Prostate gland (tissue), 2 donors: Measurements from ENCODE around the gene OLFM1. TPM values are rescaled to one million over a fixed set of nuclear protein-coding genes. Genes with fewer than 3 reads are reported as not detected.

Experiments
- DNase-seq: peaks from one replicate; pipeline ENCODE4 v3.0.0-alpha.2; 2019; ENCODE audit warnings: low spot score
- H3K27ac ChIP-seq, 2 donors: fragments of 200-600 bp; sonication (generic); 2 replicates each; pipeline ENCODE4 v1.5.1; 2017 to 2019
- H3K27me3 ChIP-seq: fragments of 200-600 bp; sonication (generic); replicated peaks from 2 replicates; pipeline ENCODE4 v1.5.1; 2019; ENCODE audit not compliant: insufficient read depth
- H3K36me3 ChIP-seq, 2 donors: fragments of 200-600 bp; sonication (generic); 1 replicate in 1 of 2; 2 replicates in 1 of 2; pipeline versions ENCODE4 v1.5.1 to v1.8.1; 2017 to 2019
- H3K4me1 ChIP-seq: fragments of 200-600 bp; sonication (generic); replicated peaks from 2 replicates; pipeline ENCODE4 v1.5.1; 2019
- H3K4me3 ChIP-seq, 2 donors: fragments of 200-600 bp; sonication (generic); 2 replicates each; pipeline ENCODE4 v1.5.1; 2017 to 2019
- H3K9me3 ChIP-seq: fragments of 200-600 bp; sonication (generic); 2 replicates; pipeline ENCODE4 v1.5.1; 2017
- POLR2A ChIP-seq: fragments of 450-650 bp; IDR thresholded peaks from one replicate; pipeline ENCODE4 v1.6.1; 2016; ENCODE audit warnings: antibody characterized with exemption, mild to moderate bottlenecking
- POLR2AphosphoS5 ChIP-seq: sonication (generic); formaldehyde crosslinking; IDR thresholded peaks from one replicate; pipeline ENCODE4 v1.6.1; 2017; ENCODE audit warnings: antibody characterized with exemption
- WGBS: methylation state at CpG from one replicate; pipeline ENCODE4 v1.1.5; 2018; 5-methylcytosine and 5-hydroxymethylcytosine counted together
- intact Hi-C: fragments of 100-400 bp; cut with DNase I; formaldehyde crosslinking; loops from one replicate; pipeline ENCODE4 v1.14.2; 2022
- total RNA-seq, 2 donors: library from RNA; depleted of rRNA; stranded (reverse); fragments of >200 nt; gene quantifications; one replicate each; pipeline ENCODE4 v1.1.0, GENCODE V29; 2016
- TF ChIP-seq, protein P1 (sequence below), 4 experiments: fragments of 200-600 bp in 2 of 4; fragments of 450-650 bp in 2 of 4; sonication (generic) in 2 of 4; IDR thresholded peaks; 1 replicate in 3 of 4; 2 replicates in 1 of 4; pipeline ENCODE4 v1.5.1; 2016 to 2019; ENCODE audit warnings: antibody characterized with exemption in 4 of 4, mild to moderate bottlenecking in 2 of 4, moderate library complexity in 2 of 4

OLFM1 gene
- total RNA-seq, 2 donors from 2014 or later: 11.7 to 23.3 TPM

- Histone ChIP-seq H3K9me3 (no peaks in the 10 kb centered on the region), H3K36me3 (no peaks in the 10 kb centered on the region), H3K4me3 (no peak overlapping the region), H3K4me1 (no peaks in the 10 kb centered on the region), H3K27me3 (no peaks in the 10 kb centered on the region), H3K27ac (no peak overlapping the region)
- TF ChIP-seq POLR2AphosphoS5 (no peak), POLR2A (no peak)
- TF ChIP-seq, protein P1, sequence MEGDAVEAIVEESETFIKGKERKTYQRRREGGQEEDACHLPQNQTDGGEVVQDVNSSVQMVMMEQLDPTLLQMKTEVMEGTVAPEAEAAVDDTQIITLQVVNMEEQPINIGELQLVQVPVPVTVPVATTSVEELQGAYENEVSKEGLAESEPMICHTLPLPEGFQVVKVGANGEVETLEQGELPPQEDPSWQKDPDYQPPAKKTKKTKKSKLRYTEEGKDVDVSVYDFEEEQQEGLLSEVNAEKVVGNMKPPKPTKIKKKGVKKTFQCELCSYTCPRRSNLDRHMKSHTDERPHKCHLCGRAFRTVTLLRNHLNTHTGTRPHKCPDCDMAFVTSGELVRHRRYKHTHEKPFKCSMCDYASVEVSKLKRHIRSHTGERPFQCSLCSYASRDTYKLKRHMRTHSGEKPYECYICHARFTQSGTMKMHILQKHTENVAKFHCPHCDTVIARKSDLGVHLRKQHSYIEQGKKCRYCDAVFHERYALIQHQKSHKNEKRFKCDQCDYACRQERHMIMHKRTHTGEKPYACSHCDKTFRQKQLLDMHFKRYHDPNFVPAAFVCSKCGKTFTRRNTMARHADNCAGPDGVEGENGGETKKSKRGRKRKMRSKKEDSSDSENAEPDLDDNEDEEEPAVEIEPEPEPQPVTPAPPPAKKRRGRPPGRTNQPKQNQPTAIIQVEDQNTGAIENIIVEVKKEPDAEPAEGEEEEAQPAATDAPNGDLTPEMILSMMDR (IDR thresholded peaks at IDR 0.05): no peak
- intact Hi-C loops: no loop called here
- DNase-seq: no peak
- WGBS: 63% methylated on average over 21 of the region's 21 CpGs
Observed at GRCh38 chr9:135105938-135106491, 18.5 kb downstream of the OLFM1 start.

GRCh38 chr9:135106551-135107270 lies 19.2 kb downstream of the OLFM1 start:
- no peaks in the 10 kb centered on the region for H3K27me3 ChIP-seq
- 87% methylated on average over 27 of the region's 29 CpGs for WGBS
- no peak overlapping the region for H3K27ac ChIP-seq
- no peak for DNase-seq
- no peaks in the 10 kb centered on the region for H3K36me3 ChIP-seq
- intact Hi-C loops: no loop called here
- no peaks in the 10 kb centered on the region for H3K4me1 ChIP-seq
- H3K4me3 ChIP-seq: no peak overlapping the region
- TF ChIP-seq POLR2A: no peak
- TF ChIP-seq, protein P1 (IDR thresholded peaks at IDR 0.05): no peak
- no peak for TF ChIP-seq POLR2AphosphoS5
- no peaks in the 10 kb centered on the region for H3K9me3 ChIP-seq

DNA sequence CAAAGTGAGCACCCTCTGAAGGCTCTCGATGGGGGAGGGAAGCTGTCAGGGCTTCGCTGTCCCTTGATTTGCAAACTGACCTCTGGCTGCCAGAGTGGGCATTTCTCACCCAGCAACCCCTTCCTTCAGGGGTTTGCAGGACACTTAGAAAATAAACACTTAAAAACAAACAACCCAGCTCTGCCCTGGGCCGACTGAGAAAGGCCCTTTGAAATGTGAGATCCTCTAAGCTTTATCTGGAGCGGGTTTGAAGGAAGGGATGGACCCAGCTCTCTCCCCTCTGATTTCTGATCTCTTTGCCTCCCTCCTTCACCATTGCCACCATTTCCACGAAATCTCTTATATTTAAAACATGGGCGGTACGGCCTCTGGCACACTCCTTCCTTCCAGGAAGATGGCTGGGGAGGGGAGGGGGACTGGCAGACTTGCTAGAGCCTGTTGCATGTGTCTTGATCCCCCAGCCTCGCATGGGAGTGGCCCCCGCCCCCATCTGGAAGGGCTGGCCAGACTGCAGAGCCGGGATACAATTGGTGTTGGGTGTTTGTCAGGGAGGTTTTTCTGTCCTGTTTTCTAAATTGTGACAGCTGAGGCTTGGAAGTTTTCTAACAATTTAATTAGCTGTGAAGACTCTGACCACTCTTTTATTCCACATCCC lies 20.2 kb downstream of the OLFM1 start:
- no peaks in the 10 kb centered on the region for H3K27me3 ChIP-seq
- no peaks in the 10 kb centered on the region for H3K36me3 ChIP-seq
- no peaks in the 10 kb centered on the region for H3K4me1 ChIP-seq
- DNase-seq: no peak
- H3K9me3 ChIP-seq: no peaks in the 10 kb centered on the region
- TF ChIP-seq POLR2A (no peak), POLR2AphosphoS5 (no peak)
- TF ChIP-seq, protein P1 (IDR thresholded peaks at IDR 0.05): no peak
- intact Hi-C loops: no loop called here
- no peak overlapping the region for H3K4me3 ChIP-seq
- H3K27ac ChIP-seq: no peak overlapping the region
- WGBS: 39% methylated on average over 10 of the region's 10 CpGs

- no peaks in the 10 kb centered on the region for H3K4me1 ChIP-seq
- H3K9me3 ChIP-seq: no peaks in the 10 kb centered on the region
- no peak overlapping the region for H3K27ac ChIP-seq
- H3K36me3 ChIP-seq: no peaks in the 10 kb centered on the region
- intact Hi-C loops: no loop called here
- H3K4me3 ChIP-seq: no peak overlapping the region
- H3K27me3 ChIP-seq: no peaks in the 10 kb centered on the region
- TF ChIP-seq POLR2AphosphoS5 (no peak), POLR2A (no peak)
- TF ChIP-seq, protein P1 (IDR thresholded peaks at IDR 0.05): no peak
- no peak for DNase-seq
- 65% methylated on average over 15 of the region's 15 CpGs for WGBS
Observed at GRCh38 chr9:135108831-135109510, 21.5 kb downstream of the OLFM1 start.
